Astrocyte (in vitro differentiated cells and primary cell): ENCODE results near the gene LINC00632. TPM values are rescaled to one million over a fixed set of nuclear protein-coding genes. Genes with fewer than 3 reads are reported as not detected.

ENCODE experiments used
- DNase-seq: peaks from one replicate; pipeline ENCODE4 v3.0.0-alpha.2; 2010; ENCODE audit warnings: low read depth
- FAIRE-seq: peaks from 2 replicates; lab custom pipeline; 2011; peaks lifted over from hg19 to GRCh38; lab: Jason Lieb, UNC
- H2AFZ ChIP-seq: 2 replicates; pipeline ENCODE4 v1.6.0; 2012; ENCODE audit warnings: low read depth, low read length, inconsistent platforms
- H3K27ac ChIP-seq: 2 replicates; pipeline ENCODE4 v1.5.1; 2011; ENCODE audit warnings: low read depth, low read length, inconsistent platforms
- H3K27me3 ChIP-seq: 2 replicates; pipeline ENCODE4 v1.6.0; 2011; ENCODE audit warnings: low read length, inconsistent platforms; ENCODE audit not compliant: insufficient read depth
- H3K36me3 ChIP-seq: 2 replicates; pipeline ENCODE4 v1.5.1; 2011; ENCODE audit warnings: low read length, inconsistent platforms; ENCODE audit not compliant: insufficient read depth
- H3K4me1 ChIP-seq: 2 replicates; pipeline ENCODE4 v1.5.1; 2011; ENCODE audit warnings: low read length, inconsistent platforms; ENCODE audit not compliant: insufficient read depth
- H3K4me2 ChIP-seq: 2 replicates; pipeline ENCODE4 v1.6.0; 2012; ENCODE audit warnings: low read length, inconsistent platforms
- H3K4me3 ChIP-seq: 2 replicates; pipeline ENCODE4 v1.5.1; 2011; ENCODE audit warnings: low read depth, mild to moderate bottlenecking, low read length, inconsistent platforms; ENCODE audit not compliant: insufficient read depth
- H3K79me2 ChIP-seq: 2 replicates; pipeline ENCODE4 v1.6.0; 2012; ENCODE audit warnings: mild to moderate bottlenecking, low read length, inconsistent platforms; ENCODE audit not compliant: insufficient read depth
- H3K9ac ChIP-seq: 2 replicates; pipeline ENCODE4 v1.6.0; 2012; ENCODE audit warnings: mild to moderate bottlenecking, low read length, inconsistent platforms
- H3K9me3 ChIP-seq: 2 replicates; pipeline ENCODE4 v1.5.1; 2012; ENCODE audit warnings: low read depth, mild to moderate bottlenecking, low read length, inconsistent platforms; ENCODE audit not compliant: insufficient read depth
- H4K20me1 ChIP-seq: 2 replicates; pipeline ENCODE4 v1.6.0; 2012; ENCODE audit warnings: low read length, inconsistent platforms; ENCODE audit not compliant: insufficient read depth
- H3K27ac Mint-ChIP-seq: one replicate; pipeline ENCODE4 v1.8.0; 2021; ENCODE audit warnings: mild to moderate bottlenecking, mixed read lengths; ENCODE audit not compliant: unreplicated experiment
- H3K27me3 Mint-ChIP-seq: one replicate; pipeline ENCODE4 v1.8.0; 2021; ENCODE audit warnings: low read depth, mixed read lengths; ENCODE audit not compliant: unreplicated experiment
- H3K36me3 Mint-ChIP-seq: one replicate; pipeline ENCODE4 v1.8.0; 2021; ENCODE audit warnings: low read depth, mixed read lengths; ENCODE audit not compliant: unreplicated experiment
- H3K4me1 Mint-ChIP-seq: one replicate; pipeline ENCODE4 v1.8.0; 2021; ENCODE audit warnings: low read depth, mixed read lengths; ENCODE audit not compliant: unreplicated experiment
- H3K4me3 Mint-ChIP-seq: one replicate; pipeline ENCODE4 v1.8.0; 2021; ENCODE audit warnings: mild to moderate bottlenecking, moderate library complexity, mixed read lengths; ENCODE audit not compliant: unreplicated experiment
- H3K9me3 Mint-ChIP-seq: one replicate; pipeline ENCODE4 v1.8.0; 2021; ENCODE audit warnings: mild to moderate bottlenecking, mixed read lengths; ENCODE audit not compliant: unreplicated experiment
- EZH2 ChIP-seq: IDR thresholded peaks from 2 replicates; pipeline ENCODE4 v1.6.1; 2012; ENCODE audit warnings: mild to moderate bottlenecking, low read length, inconsistent platforms; ENCODE audit not compliant: insufficient read depth
- total RNA-seq: library from RNA; stranded (reverse); gene quantifications from 2 replicates; pipeline ENCODE4 v1.2.1, GENCODE V29; 2021
- TF ChIP-seq, protein P1 (sequence below): IDR thresholded peaks from 2 replicates; pipeline ENCODE4 v1.5.1; 2011; ENCODE audit warnings: low read depth, mild to moderate bottlenecking, inconsistent platforms, low read length, moderate library complexity; ENCODE audit not compliant: insufficient read depth

LINC00632 gene
- total RNA-seq, 1 donor from 2014 or later = 318 TPM

DNA sequence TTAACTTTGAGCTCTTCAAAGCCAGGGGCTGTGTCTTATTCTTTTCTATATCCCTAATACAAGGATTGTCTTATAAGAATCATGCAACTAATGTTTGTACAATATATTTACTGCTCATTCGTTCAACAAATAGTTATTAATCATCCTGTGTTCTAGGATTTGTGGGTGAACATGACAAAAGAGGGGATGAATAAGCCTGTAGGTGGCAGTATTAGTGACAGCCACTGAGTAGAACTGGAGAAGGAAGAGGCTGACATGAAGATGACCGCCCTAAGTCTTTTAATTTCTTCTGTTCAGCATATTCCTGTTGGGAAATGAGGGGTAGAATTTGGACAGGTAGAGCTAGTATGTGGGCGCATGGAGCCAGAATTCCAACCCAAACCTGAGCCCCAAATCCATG, 11.9 kb upstream of the LINC00632 start:
- Histone ChIP-seq H4K20me1 (no peaks in the 10 kb centered on the region), H3K36me3 (no peaks in the 10 kb centered on the region), H3K4me3 (no peak overlapping the region), H2AFZ (no peak overlapping the region), H3K9ac (no peak overlapping the region), H3K27ac (no peak overlapping the region), H3K4me1 (no peaks in the 10 kb centered on the region), H3K79me2 (no peaks in the 10 kb centered on the region), H3K9me3 (no peaks in the 10 kb centered on the region), H3K27me3 (no peaks in the 10 kb centered on the region), H3K4me2 (no peak overlapping the region)
- Mint-ChIP-seq H3K4me1 (no peaks in the 10 kb centered on the region), H3K27ac (no peak overlapping the region), H3K36me3 (no peaks in the 10 kb centered on the region), H3K27me3 (no peaks in the 10 kb centered on the region), H3K4me3 (no peak overlapping the region), H3K9me3 (no peaks in the 10 kb centered on the region)
- FAIRE-seq = peak; percentile 34
- no peak for DNase-seq
- no peak for TF ChIP-seq EZH2
- TF ChIP-seq, protein P1, sequence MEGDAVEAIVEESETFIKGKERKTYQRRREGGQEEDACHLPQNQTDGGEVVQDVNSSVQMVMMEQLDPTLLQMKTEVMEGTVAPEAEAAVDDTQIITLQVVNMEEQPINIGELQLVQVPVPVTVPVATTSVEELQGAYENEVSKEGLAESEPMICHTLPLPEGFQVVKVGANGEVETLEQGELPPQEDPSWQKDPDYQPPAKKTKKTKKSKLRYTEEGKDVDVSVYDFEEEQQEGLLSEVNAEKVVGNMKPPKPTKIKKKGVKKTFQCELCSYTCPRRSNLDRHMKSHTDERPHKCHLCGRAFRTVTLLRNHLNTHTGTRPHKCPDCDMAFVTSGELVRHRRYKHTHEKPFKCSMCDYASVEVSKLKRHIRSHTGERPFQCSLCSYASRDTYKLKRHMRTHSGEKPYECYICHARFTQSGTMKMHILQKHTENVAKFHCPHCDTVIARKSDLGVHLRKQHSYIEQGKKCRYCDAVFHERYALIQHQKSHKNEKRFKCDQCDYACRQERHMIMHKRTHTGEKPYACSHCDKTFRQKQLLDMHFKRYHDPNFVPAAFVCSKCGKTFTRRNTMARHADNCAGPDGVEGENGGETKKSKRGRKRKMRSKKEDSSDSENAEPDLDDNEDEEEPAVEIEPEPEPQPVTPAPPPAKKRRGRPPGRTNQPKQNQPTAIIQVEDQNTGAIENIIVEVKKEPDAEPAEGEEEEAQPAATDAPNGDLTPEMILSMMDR = peak; percentile 20

DNA sequence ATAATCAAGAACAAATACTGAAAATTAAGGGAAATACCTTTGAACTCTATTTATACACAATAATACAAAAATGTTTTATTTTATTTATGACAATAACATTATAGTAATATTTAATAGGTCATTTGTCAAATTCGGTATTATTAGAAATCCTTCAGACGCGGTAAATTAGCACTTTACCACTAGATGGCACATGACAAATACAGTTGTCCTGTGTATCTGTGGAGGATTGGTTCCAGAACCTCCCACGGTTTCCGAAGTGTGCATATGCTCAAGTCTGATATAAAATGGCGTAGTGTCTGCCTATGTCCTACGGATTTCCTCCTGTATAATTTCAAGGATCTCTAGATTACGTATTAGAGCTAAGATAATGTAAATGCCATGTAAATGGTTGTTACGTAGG, 8.1 kb upstream of the LINC00632 start:
- Histone ChIP-seq H3K36me3 (no peaks in the 10 kb centered on the region), H3K4me3 (no peak overlapping the region), H3K9ac (no peak overlapping the region), H3K27me3 (no peaks in the 10 kb centered on the region), H3K4me1 (no peaks in the 10 kb centered on the region), H3K4me2 (no peak overlapping the region), H3K27ac (no peak overlapping the region), H2AFZ (no peak overlapping the region), H3K9me3 (no peaks in the 10 kb centered on the region), H3K79me2 (no peaks in the 10 kb centered on the region), H4K20me1 (no peaks in the 10 kb centered on the region)
- H3K4me1 Mint-ChIP-seq = no peaks in the 10 kb centered on the region
- H3K27me3 Mint-ChIP-seq = no peaks in the 10 kb centered on the region
- H3K27ac Mint-ChIP-seq = no peak overlapping the region
- DNase-seq (peak; percentile 12), FAIRE-seq (peak; percentile 73)
- H3K4me3 Mint-ChIP-seq = no peak overlapping the region
- no peak for TF ChIP-seq EZH2
- TF ChIP-seq, protein P1 = peak; percentile 40
- no peaks in the 10 kb centered on the region for H3K36me3 Mint-ChIP-seq
- H3K9me3 Mint-ChIP-seq = no peaks in the 10 kb centered on the region

DNA sequence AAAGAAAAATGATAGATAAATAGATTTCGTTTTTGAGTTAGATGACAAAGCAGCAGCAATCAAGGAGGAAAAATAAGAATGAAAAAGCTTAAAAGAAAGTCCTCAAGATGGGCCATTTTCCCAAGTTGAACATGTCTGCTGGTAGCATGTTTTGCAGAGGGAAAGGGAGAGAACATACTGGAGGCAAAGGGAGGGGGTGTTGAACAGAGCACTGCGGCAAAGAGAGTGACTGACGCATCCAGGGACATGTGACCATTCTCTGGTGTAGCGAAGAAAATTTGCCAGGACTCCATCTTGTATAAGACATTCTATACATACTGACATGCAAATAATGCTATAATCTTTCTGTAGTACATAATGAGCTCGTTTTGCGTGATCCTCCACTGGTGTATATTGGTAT, 1.2 kb downstream of the LINC00632 start:
- H3K27ac Mint-ChIP-seq = peak overlapping the region; percentile 35
- Histone ChIP-seq H3K4me3 (peak overlapping the region; percentile 44), H3K9ac (peak overlapping the region; percentile 43), H3K27me3 (peaks cover 8% of the 10 kb centered on the region), H4K20me1 (no peaks in the 10 kb centered on the region), H3K27ac (no peak overlapping the region), H3K36me3 (no peaks in the 10 kb centered on the region), H2AFZ (no peak overlapping the region), H3K79me2 (no peaks in the 10 kb centered on the region), H3K4me2 (peak overlapping the region; percentile 80), H3K4me1 (peaks cover 3% of the 10 kb centered on the region), H3K9me3 (no peaks in the 10 kb centered on the region)
- FAIRE-seq (peak; percentile 58), DNase-seq (no peak)
- TF ChIP-seq, protein P1 = no peak
- no peak for TF ChIP-seq EZH2
- peaks cover 3% of the 10 kb centered on the region for H3K4me1 Mint-ChIP-seq
- H3K4me3 Mint-ChIP-seq = peak overlapping the region; percentile 75
- H3K27me3 Mint-ChIP-seq = no peaks in the 10 kb centered on the region
- no peaks in the 10 kb centered on the region for H3K9me3 Mint-ChIP-seq
- no peaks in the 10 kb centered on the region for H3K36me3 Mint-ChIP-seq
